ENCODE results near the gene OPHN1. TPM values are rescaled to one million over a fixed set of nuclear protein-coding genes. Genes with fewer than 3 reads are reported as not detected.

OPHN1 gene
- total RNA-seq, 1 experiment from 2014 or later = 4.4 TPM

DNA sequence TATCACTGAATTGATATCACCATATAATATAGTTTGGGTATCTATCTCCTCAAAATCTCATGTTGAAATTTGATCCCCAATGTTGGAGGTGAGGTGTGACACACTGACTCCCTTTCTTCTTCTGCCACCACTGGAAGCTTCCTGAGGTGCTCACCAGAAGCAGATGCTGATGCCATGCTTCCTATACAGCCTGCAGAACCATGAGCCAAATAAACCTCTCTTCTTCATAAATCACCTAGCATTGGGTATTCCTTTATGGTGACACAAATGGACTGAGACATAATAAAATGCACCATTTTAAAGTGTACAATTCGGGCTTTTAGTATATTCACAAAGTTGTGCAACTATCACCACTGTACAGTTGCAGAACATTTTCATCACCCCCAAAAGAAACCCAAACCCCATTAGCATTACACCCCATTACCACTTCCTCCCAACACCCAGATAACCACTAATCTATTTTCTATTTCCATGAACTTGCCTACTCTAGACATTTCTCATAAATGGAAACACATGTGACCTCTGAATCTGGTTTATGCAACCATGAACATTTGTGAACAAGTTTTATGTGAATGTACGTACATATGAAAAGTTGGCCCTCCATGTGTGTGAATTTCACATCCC is 148.9 kb downstream of the OPHN1 start:
- Mint-ChIP-seq H3K4me3 (no peak overlapping the region), H3K36me3 (no peaks in the 10 kb centered on the region), H3K27ac (no peak overlapping the region), H3K9me3 (no peaks in the 10 kb centered on the region), H3K27me3 (ENCODE audit: low read depth) (no peaks in the 10 kb centered on the region), H3K4me1 (peaks cover 9% of the 10 kb centered on the region)
- ChIA-PET CTCF (interaction anchor here (1.6 kb wide), 1 partner anchor 13 kb away, joined by 3 read pairs; no protein-coding TSS in a partner anchor), POLR2A (no interaction called here)
- DNase-seq (ENCODE audit: low spot score) = no peak
- ATAC-seq = no peak
- TF ChIP-seq CDX4 (CRISPR knock-in tag; IDR thresholded peaks at IDR 0.05; ENCODE audit: borderline replicate concordance) = no peak
- no peak for TF ChIP-seq HMGXB4 (CRISPR knock-in tag; IDR thresholded peaks at IDR 0.05)
- no peak for TF ChIP-seq KAT7 (CRISPR knock-in tag; IDR thresholded peaks at IDR 0.05; ENCODE audit: borderline replicate concordance)
- TF ChIP-seq ZNF416 (CRISPR knock-in tag; IDR thresholded peaks at IDR 0.05) = no peak
- TF ChIP-seq USF2 (CRISPR knock-in tag; IDR thresholded peaks at IDR 0.05) = no peak
- no peak for TF ChIP-seq SMAD3 (CRISPR knock-in tag; IDR thresholded peaks at IDR 0.05; ENCODE audit: borderline replicate concordance)
- no peak for TF ChIP-seq NR1H2 (CRISPR knock-in tag; IDR thresholded peaks at IDR 0.05)
- TF ChIP-seq, protein P1, sequence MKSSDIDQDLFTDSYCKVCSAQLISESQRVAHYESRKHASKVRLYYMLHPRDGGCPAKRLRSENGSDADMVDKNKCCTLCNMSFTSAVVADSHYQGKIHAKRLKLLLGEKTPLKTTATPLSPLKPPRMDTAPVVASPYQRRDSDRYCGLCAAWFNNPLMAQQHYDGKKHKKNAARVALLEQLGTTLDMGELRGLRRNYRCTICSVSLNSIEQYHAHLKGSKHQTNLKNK (CRISPR knock-in tag; IDR thresholded peaks at IDR 0.05) = no peak
- TF ChIP-seq NFYB (CRISPR knock-in tag; conservative IDR thresholded peaks at IDR 0.05; ENCODE audit: low read depth) = no peak
- TF ChIP-seq, protein P2, sequence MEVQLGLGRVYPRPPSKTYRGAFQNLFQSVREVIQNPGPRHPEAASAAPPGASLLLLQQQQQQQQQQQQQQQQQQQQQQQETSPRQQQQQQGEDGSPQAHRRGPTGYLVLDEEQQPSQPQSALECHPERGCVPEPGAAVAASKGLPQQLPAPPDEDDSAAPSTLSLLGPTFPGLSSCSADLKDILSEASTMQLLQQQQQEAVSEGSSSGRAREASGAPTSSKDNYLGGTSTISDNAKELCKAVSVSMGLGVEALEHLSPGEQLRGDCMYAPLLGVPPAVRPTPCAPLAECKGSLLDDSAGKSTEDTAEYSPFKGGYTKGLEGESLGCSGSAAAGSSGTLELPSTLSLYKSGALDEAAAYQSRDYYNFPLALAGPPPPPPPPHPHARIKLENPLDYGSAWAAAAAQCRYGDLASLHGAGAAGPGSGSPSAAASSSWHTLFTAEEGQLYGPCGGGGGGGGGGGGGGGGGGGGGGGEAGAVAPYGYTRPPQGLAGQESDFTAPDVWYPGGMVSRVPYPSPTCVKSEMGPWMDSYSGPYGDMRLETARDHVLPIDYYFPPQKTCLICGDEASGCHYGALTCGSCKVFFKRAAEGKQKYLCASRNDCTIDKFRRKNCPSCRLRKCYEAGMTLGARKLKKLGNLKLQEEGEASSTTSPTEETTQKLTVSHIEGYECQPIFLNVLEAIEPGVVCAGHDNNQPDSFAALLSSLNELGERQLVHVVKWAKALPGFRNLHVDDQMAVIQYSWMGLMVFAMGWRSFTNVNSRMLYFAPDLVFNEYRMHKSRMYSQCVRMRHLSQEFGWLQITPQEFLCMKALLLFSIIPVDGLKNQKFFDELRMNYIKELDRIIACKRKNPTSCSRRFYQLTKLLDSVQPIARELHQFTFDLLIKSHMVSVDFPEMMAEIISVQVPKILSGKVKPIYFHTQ (CRISPR knock-in tag; IDR thresholded peaks at IDR 0.05) = no peak
- no peak for TF ChIP-seq OVOL2 (CRISPR knock-in tag; IDR thresholded peaks at IDR 0.05; ENCODE audit: borderline replicate concordance)
- TF ChIP-seq SMAD4 (CRISPR knock-in tag; IDR thresholded peaks at IDR 0.05) = no peak
- no peak for TF ChIP-seq NR2C2 (CRISPR knock-in tag; IDR thresholded peaks at IDR 0.05)
- TF ChIP-seq FOXJ3 (CRISPR knock-in tag; IDR thresholded peaks at IDR 0.05; ENCODE audit: borderline replicate concordance) = no peak
- TF ChIP-seq, protein P3, sequence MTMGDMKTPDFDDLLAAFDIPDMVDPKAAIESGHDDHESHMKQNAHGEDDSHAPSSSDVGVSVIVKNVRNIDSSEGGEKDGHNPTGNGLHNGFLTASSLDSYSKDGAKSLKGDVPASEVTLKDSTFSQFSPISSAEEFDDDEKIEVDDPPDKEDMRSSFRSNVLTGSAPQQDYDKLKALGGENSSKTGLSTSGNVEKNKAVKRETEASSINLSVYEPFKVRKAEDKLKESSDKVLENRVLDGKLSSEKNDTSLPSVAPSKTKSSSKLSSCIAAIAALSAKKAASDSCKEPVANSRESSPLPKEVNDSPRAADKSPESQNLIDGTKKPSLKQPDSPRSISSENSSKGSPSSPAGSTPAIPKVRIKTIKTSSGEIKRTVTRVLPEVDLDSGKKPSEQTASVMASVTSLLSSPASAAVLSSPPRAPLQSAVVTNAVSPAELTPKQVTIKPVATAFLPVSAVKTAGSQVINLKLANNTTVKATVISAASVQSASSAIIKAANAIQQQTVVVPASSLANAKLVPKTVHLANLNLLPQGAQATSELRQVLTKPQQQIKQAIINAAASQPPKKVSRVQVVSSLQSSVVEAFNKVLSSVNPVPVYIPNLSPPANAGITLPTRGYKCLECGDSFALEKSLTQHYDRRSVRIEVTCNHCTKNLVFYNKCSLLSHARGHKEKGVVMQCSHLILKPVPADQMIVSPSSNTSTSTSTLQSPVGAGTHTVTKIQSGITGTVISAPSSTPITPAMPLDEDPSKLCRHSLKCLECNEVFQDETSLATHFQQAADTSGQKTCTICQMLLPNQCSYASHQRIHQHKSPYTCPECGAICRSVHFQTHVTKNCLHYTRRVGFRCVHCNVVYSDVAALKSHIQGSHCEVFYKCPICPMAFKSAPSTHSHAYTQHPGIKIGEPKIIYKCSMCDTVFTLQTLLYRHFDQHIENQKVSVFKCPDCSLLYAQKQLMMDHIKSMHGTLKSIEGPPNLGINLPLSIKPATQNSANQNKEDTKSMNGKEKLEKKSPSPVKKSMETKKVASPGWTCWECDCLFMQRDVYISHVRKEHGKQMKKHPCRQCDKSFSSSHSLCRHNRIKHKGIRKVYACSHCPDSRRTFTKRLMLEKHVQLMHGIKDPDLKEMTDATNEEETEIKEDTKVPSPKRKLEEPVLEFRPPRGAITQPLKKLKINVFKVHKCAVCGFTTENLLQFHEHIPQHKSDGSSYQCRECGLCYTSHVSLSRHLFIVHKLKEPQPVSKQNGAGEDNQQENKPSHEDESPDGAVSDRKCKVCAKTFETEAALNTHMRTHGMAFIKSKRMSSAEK (CRISPR knock-in tag; IDR thresholded peaks at IDR 0.05; ENCODE audit: borderline replicate concordance) = no peak
